HG02571 (cell line): ENCODE results near the gene CAB39.
"Not testable (repeated sequence)": the region's sequence is repeated elsewhere in the genome, so short reads cannot be mapped to it uniquely, and the experiment has no call there.

Experiments used
- ATAC-seq: cut with Tn5 transposase; IDR thresholded peaks from one replicate; pipeline ENCODE4 v1.9.1; 2021; ENCODE audit warnings: mild to moderate bottlenecking, moderate library complexity; ENCODE audit not compliant: unreplicated experiment

CAB39 gene

DNA sequence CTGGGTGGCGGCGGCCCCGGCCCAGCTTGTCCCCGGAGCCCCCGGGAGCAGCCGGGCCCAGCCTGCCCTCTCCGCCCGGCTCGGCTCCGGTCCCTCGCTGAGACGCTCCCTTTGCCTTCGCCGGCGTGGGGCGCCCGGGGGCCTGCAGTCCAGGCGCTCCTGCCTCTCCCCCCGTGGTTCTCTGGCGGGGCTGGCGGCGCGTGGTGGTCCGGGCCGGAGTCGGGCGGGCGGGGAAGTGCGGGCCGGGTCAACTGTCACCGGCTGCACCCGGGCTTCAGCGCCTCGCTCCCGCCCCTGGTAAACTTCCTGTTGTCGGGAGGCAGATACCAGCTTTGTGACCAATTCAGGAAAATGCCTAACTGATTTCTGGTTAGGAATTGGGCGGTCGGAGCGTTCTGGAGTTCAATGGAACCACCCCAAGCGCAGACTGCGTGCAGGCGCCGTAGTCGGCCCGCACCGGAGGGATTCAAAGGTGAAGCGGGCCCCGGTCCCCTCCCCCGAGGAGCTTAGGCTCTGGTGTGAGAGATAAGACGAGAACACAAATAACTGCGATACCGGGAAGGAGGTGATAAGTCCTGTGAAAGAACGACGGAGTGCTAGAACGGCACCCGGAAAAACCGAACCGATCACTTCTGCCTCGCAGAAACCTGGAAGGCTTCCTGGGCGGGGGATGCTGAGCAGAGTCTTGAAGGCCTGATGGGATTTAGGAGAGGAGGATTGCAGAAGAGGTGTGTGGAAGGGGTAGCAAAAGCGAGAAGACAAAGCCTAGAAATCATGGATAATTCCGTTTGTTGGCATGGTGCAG is 891 bp downstream of the CAB39 start:
- ATAC-seq = peak; percentile 17

- ATAC-seq = no peak
These were observed 1.5 kb downstream of the CAB39 start for GRCh38 chr2:230714136-230714480.

DNA sequence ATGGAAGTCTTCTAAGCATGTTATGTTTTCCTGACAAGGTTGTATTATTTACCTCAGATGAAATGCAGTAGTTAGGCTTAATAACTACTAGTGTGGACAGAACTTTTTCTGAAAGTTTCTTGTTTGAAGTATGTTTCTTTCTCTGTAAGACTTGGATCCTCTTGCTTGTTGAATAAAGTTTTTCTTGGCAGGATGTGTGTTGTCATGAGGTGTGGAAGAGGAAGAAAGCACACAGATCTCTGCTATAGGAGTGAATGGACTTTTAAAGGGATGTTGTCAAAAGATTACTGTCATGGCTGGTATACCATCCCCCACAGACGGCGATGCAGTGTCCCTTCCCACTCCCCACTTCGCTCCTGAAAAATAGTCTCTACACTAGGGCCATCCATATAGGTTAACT is 2.6 kb downstream of the CAB39 start:
- ATAC-seq = no peak

DNA sequence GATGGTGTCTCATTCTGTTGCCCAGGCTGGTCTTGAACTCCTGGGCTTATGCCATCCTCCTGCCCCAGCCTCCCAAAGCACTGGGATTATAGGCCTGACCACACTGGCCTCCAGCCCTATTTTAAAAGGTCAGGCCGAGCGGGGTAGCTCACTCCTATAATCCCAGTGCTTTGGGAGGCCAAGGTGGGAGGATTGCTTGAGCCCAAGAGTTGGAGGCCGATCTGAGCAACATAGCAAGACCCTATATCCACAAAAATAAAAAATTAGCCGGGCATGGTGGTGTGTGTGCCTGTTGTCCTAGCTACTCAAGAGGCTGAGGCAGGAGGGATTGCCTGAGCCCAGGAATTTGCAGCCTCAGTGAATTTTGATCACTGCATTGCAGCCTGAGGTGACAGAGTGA is 3.9 kb downstream of the CAB39 start:
- no peak for ATAC-seq

GRCh38 chr2:230717600-230717999 is 5.0 kb downstream of the CAB39 start:
- ATAC-seq = no peak

GRCh38 chr2:230719340-230719739 is 6.7 kb downstream of the CAB39 start:
- ATAC-seq = no peak

DNA sequence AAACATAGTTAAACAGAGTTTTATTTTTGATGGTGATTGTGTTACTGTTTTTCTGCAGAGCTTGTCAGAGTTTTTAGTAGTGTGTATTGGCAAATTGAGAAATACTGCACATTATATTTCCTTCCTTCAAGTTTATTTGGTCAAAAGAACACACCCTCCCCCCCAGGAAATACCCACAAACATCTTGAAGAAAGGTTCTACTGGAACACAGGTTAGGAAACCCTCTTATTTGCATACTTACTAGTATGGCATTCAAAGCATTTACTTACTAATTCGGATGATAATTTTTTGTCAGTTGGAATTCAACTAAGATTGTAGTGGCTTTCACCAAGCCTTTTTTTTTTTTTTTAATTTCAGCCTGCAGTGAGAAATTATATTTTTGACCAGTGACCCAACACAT is 9.1 kb downstream of the CAB39 start:
- ATAC-seq = no peak

- no peak for ATAC-seq
These were observed 9.7 kb downstream of the CAB39 start for GRCh38 chr2:230722207-230722885.

- ATAC-seq = no peak
These were observed 10.7 kb downstream of the CAB39 start for GRCh38 chr2:230723363-230723762.

- ATAC-seq = not testable (repeated sequence)
These were observed 12.3 kb downstream of the CAB39 start for GRCh38 chr2:230724957-230725356.

DNA sequence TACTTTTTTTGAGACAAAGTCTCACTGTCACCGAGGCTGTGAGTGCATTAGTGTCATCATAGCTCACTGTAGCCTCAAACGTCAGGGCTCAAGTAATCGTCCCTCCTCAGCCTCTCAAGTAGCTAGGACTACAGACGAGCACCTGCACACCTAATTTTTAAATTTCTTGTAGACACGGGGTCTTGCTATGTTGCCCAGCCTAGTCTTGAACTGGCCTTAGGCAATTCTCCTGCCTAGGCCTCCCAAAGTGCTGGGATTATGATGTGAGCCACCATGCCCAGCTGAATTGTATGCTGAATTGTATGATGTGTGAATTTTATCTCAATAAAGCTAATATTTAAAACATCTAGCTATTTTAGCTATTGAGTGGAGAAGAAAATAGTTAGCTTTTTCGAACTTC is 18.9 kb downstream of the CAB39 start:
- no peak for ATAC-seq

GRCh38 chr2:230732914-230733401 is 20.3 kb downstream of the CAB39 start:
- ATAC-seq = no peak

DNA sequence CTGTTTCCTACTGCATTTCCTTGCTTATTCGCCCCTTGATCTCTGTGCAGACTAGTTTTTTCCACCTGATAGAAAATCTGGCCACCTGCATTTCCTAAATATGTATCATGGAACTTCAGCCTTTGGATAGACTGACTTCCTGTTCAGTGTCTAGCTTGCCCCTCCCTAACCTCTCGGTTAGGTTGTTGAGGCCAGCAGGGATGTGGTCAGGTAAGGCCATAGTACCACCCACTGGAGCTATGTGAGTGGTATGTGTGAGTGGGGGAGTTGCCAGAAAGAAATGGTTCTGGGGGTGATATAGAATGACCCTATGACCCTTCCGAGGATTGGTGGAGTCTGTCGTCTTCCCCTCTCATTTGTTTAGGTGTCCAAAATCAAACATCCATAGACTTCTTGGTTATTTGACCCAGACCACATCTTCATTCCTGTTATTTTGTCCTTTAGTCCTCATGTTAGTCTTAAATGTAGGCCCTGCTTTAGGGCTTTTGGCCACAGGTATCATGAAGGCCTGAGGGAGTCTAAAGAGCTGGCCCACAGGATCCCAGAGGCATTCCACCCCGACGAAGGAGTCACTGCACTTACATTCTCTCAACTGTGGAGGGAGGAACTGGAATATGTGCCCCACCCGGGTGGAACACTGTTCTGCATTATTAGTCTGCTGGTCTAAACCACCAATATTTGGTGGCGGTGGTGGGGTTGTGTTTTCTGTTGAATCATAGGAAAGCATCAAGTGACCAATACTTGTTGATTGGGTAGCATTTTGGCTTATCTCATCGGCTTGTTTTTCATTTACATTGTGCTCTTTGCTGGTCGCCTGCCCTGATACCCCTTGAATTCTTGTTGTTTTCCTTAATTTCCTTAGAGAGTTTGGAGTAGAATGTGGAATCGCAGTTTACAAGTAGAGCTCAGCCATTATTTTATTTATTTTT is 21.9 kb downstream of the CAB39 start:
- ATAC-seq = no peak

DNA sequence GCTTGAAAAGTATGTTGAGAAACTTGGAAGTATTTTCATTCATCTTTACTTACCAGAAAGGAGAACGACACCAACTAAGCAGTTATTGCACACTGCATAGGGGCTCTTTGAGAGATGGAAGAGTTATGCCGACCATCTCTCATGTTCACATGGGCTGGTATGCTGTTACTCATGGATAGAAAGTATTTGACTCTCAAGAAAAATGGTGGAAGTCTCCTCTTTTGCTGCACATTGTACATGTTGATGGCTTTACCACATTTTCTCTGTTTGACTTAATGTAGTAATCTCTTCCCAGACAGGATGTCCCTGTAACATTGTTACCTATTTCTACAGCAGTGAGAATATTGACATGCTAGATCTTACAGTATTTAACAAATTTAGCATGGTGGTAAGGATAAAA is 23.2 kb downstream of the CAB39 start:
- ATAC-seq = no peak

DNA sequence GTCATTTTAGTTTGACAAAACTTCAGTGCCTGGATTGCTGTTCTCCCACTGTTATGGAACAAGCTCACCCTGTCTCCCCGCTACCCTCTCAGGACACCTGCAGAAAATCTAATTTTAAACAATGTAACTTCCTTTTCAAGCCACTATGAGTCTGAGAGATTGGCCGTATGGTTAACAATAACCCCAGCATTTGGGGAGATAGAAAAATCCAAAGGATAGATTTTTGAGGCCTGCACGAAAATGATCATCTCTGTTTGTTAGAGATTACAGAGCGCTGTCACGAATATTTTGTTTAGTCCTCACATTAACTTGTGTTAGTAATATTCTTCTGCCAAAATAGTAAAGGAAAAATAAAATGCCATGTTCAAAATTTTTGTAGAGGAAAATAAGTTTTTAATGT is 24.7 kb downstream of the CAB39 start:
- ATAC-seq = no peak

DNA sequence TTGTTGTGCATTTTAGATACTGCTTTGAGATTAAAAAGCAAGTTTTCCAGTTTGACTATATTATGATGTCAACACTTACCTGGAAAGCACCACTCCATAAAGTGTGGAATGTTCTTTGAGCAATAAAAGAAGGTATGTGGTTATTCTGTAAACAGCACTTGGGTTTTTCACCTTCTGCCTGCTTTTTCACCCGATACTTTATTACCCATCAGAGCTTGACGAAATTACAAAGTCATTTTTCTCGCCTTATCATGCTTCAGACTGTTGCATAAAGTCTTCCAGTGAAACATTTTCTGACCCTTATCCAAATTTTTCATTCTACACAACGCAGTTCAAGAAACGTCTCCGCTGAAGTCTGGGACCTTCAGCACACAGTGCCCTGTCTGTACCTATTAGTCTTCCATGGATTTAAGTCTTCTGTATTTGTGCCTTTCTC is 25.2 kb downstream of the CAB39 start:
- no peak for ATAC-seq

- ATAC-seq = no peak
These were observed 25.8 kb downstream of the CAB39 start for GRCh38 chr2:230738391-230738811.

GRCh38 chr2:230738924-230739323 is 26.3 kb downstream of the CAB39 start:
- no peak for ATAC-seq

- no peak for ATAC-seq
These were observed 27.3 kb downstream of the CAB39 start for GRCh38 chr2:230739961-230740360.

GRCh38 chr2:230742781-230743180 is 30.1 kb downstream of the CAB39 start:
- no peak for ATAC-seq

DNA sequence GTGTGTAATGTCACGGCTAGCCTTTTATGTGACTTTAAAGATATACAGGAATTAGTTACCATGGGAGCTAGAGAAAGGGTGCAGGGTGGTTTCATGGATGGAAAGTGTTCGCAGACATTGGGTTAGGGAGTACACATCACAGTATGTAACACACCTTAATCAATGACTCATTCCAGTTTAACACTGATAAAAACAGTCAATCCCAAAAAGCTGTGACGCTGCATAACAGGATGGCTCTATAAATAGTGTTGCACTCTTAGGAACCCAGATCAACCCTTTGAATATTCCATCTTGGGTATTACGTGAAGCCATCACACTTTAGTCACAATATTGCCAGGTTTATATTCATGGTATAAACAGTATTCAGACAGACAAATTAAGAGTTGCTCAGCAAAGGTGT is 33.6 kb downstream of the CAB39 start:
- no peak for ATAC-seq
